NCI-H774 (cell line): ENCODE measurements around the gene C9orf43.
A peak's percentile ranks its signal among the peaks of the same experiment; 100 is the strongest.
"Not testable (repeated sequence)": the region's sequence is repeated elsewhere in the genome, so short reads cannot be mapped to it uniquely, and the experiment has no call there.

ENCODE experiments used
- DNase-seq: peaks from one replicate; lab custom pipeline; 2025; lab: John Stamatoyannopoulos, UW

Gene C9orf43

GRCh38 chr9:113410207-113410864 is at the start of gene C9orf43, which contains the start of gene POLE3:
Gene C9orf43, plus strand, starts transcription at chr9:113410747. Its CDS starts 2,747 bp downstream, at chr9:113413494.
Gene POLE3, minus strand, starts transcription at chr9:113410675. Its CDS starts 382 bp downstream, at chr9:113410293.
- DNase-seq: peak; percentile 93

GRCh38 chr9:113361304-113362018 is 49.1 kb upstream of the C9orf43 start:
- DNase-seq: peak; percentile 12

GRCh38 chr9:113363336-113363735 is 47.2 kb upstream of the C9orf43 start:
- DNase-seq: no peak

- DNase-seq: no peak
Measured at GRCh38 chr9:113364951-113365350, 45.6 kb upstream of the C9orf43 start.

- not testable (repeated sequence) for DNase-seq
Measured at GRCh38 chr9:113365652-113366051, 44.9 kb upstream of the C9orf43 start.

GRCh38 chr9:113368348-113368981 is 42.1 kb upstream of the C9orf43 start:
- DNase-seq: no peak

GRCh38 chr9:113368982-113369854 is 41.3 kb upstream of the C9orf43 start:
- no peak for DNase-seq

GRCh38 chr9:113369855-113370140 is 40.7 kb upstream of the C9orf43 start:
- DNase-seq: no peak

GRCh38 chr9:113370806-113371325 is 39.7 kb upstream of the C9orf43 start:
- DNase-seq: no peak

GRCh38 chr9:113372059-113372458 is 38.5 kb upstream of the C9orf43 start:
- DNase-seq: no peak

- DNase-seq: no peak
Measured at GRCh38 chr9:113373256-113373655, 37.3 kb upstream of the C9orf43 start.

- no peak for DNase-seq
Measured at GRCh38 chr9:113373676-113374392, 36.7 kb upstream of the C9orf43 start.

- DNase-seq: no peak
Measured at GRCh38 chr9:113375057-113376023, 35.2 kb upstream of the C9orf43 start.

GRCh38 chr9:113376634-113377567 is 33.6 kb upstream of the C9orf43 start, which contains the start of gene HDHD3:
Gene HDHD3, minus strand, starts transcription at chr9:113376986. Its CDS starts 2,632 bp downstream, at chr9:113374354.
- peak; percentile 74 for DNase-seq

- not testable (repeated sequence) for DNase-seq
Measured at GRCh38 chr9:113379094-113379828, 31.3 kb upstream of the C9orf43 start.

GRCh38 chr9:113379829-113380210 is 30.7 kb upstream of the C9orf43 start:
- DNase-seq: not testable (repeated sequence)

GRCh38 chr9:113380869-113381378 is 29.6 kb upstream of the C9orf43 start:
- DNase-seq: no peak

GRCh38 chr9:113381441-113381840 is 29.1 kb upstream of the C9orf43 start:
- not testable (repeated sequence) for DNase-seq
